T-helper 22 cell (primary cell): Measurements from ENCODE around the gene SLC38A8.

Experiments
- DNase-seq: peaks from one replicate; pipeline ENCODE4 v3.0.0-alpha.2; 2020; ENCODE audit warnings: low read depth

Gene SLC38A8

DNA sequence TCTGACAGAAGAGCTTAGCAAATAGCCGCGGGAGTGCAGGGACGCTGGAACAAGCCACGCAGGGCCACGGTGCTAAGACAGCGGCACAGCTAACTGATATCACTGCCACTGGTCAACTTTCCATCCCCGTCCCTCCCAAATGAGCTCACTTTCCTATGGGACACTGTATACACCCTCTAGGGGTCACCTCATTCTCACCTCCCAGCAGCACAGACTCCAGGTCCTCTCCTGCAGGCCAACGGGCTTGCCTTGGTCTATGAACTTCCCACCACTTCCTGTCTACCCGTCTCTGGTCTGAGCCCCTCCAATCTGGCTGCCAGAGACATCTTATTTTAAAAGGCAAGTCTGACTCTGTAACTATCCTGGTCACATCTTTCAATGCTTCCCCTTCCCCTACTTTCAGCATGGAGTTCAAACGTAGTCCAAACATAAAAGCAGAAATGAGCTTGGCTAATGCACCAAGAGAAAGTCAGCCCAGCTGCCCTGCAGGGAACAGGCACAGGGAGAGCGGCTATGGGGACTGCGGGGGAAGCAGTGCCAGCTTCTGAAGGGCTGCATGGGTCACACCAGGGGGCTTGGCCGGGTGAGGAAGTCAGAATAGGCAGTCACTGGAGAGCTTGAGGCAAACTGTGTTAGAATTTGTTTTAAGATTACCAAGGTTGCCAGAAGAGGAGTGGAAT lies 26.3 kb upstream of the SLC38A8 start:
- no peak for DNase-seq

DNA sequence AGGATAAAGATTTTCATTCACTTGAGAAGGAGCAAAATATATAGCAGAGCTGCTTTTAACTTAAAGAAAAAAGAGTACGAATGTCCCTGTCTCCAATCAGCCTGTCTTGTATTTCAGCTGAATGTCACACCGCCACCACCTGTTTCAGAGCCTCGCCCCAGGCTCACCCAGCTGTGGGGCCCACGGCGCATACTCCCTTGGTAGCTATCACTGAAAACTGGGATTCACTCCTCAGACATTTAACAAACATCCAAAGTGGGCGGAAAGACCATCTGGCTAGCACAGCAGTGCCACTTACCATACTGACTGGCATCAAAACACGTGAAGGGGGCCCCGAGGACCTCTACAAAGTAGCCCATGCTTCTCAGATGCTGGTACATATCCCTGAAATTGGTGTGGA lies 25.4 kb upstream of the SLC38A8 start:
- no peak for DNase-seq

DNA sequence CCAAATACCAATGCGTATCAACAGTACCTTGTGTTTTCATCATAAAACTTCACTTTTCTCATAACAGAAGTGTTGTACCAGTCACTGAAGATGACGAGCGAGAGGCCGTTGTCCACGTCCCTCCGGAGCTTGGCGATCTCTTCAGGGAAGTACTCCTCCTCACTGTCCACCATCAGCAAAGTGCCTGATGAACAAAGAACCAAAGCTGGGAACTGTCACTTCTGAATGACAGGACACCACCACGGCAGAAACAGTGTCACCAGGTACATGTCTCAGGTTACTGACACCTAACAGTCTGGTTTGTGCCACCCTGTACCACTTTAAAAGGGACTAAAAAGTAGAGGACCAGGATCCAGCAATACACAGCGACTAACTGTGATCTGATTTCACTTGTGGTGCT lies 25.0 kb upstream of the SLC38A8 start:
- no peak for DNase-seq

DNA sequence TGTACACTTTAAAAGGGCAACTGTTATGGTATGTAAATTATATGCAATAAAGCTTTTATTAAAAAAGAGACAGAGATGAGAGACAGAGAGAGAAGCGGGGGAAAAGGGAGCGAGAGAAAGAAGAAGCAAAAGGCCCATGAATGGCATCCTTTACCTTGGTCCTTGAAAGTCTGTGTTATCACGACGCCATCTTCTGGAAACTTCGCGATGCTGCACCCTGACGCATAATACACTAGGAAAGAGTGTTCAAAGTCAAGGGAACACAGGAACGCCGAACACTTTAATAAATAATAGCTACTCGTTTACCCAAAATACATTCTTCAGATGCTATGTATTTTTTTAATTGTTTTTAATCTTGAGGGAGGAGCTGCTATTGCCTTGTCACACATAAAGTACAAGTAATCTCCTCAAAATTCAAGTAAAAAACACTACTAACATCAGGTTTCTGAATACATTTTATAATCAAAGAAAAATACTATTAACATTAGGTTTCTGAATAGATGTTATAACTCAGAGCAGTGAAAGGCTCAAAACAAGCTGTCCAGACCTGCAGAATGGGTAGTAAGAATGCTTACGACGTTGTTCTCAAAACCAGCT lies 23.0 kb upstream of the SLC38A8 start:
- DNase-seq, result no peak

DNA sequence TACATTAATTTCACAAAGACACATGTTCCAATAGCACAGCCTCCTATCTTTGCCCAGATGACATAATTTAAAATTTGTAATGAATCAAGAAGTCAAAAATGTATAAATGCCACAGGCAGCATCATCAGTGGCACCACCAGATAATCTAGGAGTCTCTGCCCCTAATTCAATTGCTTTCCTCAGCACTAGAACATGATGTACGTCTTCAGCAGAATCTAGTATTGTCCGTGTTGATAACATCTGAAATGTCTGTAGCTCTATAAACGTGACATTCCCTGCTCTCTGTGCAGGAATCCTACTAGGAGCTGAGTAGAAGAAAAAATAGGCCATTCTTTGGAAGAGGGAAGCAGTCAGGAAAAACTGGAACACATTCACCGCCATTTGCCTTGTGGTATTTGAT lies 21.4 kb upstream of the SLC38A8 start:
- DNase-seq, result no peak

DNA sequence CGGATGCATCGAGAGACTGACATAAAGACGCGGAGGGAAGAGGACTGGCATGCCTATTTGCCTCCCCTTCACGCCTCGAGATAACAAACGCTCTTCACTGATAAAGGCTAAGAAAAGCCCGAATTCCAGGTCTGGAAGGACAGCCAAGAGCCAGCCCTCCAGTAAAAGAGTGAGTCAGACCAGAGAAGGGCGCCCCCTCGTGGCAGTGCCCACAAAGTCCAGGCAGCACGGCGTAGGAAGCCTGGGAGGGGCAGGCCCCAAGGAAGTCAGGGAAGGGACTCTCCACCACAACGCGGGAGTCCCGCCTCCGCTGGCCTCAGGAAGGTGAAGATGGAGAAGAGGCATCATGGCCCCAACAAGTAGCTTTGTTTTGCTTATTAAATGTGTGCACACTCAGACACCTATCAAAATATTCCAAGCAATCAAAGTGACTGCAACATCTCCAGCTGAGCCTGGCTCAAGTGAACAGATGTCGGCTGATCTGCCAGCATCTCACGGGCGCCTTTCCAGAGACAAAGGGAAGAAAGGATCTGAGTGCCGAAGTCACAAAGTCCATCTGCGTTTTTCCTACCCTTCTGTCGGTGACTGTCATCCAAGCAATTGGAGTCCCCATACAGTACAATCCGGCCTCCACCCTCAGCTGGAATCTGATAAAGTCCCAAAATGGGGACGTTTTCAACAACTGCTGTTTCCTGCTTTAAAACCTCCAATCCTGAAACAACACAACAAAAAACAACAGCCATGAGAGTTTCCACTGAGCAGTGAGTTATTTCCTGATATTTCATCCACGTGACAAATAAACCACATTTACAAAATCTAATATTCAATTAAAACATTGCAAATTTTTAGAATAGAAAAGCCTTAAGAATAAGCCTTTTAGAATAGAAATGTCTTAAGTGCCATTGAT lies 20.4 kb upstream of the SLC38A8 start:
- DNase-seq, result peak; percentile 23

DNA sequence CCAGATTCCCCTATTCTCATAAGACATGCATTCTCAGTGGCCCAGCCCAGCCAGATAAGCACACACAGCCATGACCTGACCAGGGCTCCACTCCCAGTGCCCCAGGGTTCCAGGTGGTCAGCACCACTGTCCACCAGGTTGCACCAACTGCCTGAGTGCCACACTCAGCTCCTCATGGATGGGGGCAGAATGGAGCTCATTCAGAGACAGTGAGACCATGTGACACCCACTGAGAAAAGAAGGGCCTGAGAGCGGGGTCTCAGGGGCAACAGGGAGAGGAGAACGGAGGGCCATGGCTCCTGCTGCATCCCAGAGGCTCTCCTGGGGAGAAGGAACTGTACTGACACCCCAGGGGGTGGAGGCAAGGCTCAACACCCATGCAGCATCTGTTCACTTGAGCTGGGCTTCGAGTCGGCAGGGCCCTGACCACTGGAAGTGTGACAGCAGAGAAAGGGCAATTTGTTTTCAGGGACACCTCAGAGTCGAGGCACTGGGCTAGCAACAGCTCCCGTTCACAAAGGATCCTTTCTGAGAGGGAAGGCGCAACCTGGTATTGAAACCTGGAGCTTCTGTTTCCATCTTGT lies 18.7 kb upstream of the SLC38A8 start:
- DNase-seq, result no peak

DNA sequence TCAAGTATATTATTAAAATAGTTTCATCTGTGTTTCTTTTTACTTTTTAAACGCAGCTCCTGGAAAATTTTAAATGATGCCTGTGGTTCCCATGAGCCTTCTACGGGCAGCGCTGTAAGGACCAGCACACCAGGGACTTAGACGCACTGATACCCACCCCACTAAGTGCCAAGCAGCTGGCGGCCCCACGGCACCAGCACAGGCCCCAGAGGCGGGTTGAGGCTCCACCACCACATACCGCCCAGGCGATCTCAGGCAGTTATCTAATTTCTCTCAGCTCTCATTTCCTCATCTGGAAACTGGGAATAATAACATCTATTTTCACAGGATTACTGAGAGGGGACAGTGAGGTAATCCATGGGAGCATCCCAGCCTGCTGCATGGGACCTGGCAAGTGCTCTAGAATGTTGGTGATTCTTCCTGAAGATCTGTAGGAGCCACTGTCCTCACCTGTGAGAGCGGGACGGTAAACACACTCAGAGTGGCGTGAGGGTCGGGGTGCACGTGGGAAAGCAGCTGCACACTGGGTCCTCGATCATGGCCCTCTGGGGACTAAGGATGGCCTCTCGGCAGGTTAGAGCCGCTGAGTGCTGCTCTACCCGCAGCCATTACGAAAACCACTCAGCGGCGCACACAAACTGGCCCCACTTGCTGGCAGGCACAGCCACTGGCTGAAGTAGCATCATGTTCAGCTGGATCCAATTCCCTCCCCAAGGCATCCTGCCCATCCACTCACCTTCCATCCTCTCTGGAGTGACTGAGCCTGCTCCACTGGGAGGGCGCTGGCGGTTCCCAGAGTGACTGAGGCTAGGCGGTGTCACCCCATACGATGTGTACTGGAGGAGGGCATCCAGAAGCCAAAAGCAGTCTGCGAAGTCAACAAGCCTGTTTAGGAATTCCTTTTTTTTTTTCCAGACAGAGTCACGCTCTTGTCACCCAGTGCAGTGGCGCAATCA lies 17.6 kb upstream of the SLC38A8 start:
- no peak for DNase-seq

DNA sequence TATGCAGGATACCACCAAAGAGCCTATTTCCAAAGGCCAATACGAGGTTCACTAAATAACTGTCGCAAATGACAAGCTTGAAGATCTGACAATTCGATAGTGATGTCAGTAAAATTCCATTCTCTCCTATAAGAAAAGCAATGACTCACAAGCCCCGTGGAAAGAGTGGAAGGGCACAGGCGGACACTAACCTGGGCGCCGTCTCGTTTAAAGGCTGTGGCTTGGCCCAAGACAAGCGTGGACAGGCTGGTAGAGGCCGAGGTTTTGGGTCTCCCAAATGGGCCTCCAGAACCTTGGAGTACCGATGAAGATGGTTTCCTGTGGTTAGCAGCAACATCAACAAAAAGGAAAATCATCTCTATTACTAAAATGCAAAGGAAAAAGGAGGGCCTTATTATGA lies 16.5 kb upstream of the SLC38A8 start:
- no peak for DNase-seq

DNA sequence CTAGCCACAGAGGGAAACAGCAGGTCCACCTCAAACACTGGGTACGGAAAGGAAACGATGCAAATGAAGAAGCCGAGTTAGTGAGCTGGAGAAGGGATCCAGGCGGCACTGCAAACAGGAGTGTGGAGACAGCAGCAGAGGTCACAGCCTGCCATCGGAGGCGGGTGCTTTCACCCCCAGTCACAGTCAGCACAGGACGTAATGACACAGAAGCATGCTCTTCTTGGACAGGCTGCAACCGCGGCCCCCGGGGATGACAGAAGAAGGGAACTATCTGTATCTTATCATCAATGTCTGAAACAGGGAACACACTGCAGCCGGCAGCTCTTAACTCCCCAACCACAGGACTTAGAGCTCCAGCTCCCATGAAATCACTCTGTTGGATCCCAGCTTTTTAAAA lies 16.1 kb upstream of the SLC38A8 start:
- no peak for DNase-seq

DNA sequence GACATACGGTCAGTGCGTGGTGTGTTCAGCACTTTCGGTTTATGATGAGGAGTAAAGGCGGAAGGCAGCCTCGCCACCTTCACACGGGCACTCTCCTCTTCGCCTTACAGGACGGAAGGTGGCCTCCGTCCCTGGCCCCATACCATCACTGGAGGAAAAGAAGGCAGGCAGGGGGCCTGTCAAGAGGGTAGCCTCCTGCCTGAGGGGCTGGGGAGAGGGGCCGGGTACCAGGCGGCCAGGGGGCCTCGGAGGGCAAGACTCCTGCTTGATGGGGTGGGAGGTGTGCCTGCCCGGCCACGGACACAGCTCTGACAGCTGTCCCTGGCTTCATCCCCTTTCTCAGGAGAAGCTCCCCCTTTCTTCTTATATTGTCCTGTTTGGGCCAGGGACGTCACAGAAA lies 15.6 kb upstream of the SLC38A8 start:
- DNase-seq, result no peak

DNA sequence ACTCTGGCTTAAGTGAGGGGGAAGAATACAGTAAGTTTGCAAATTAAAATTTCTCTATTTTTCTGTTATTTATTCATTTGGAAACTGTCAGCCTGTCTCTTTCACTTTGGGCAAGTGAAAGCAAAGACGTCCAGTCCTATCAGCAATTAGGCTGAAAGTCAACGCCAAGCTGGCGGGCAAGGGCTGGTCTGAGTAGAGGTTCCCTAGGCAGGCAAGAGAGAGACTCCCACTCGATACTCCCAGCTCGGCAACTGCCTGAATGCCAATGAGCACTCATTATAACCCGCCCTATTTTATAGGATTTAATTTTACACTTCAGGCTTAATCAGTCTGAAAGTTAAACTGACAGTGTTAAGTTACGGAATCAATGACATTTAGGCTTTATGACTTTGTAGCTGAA lies 14.3 kb upstream of the SLC38A8 start:
- DNase-seq, result no peak

DNA sequence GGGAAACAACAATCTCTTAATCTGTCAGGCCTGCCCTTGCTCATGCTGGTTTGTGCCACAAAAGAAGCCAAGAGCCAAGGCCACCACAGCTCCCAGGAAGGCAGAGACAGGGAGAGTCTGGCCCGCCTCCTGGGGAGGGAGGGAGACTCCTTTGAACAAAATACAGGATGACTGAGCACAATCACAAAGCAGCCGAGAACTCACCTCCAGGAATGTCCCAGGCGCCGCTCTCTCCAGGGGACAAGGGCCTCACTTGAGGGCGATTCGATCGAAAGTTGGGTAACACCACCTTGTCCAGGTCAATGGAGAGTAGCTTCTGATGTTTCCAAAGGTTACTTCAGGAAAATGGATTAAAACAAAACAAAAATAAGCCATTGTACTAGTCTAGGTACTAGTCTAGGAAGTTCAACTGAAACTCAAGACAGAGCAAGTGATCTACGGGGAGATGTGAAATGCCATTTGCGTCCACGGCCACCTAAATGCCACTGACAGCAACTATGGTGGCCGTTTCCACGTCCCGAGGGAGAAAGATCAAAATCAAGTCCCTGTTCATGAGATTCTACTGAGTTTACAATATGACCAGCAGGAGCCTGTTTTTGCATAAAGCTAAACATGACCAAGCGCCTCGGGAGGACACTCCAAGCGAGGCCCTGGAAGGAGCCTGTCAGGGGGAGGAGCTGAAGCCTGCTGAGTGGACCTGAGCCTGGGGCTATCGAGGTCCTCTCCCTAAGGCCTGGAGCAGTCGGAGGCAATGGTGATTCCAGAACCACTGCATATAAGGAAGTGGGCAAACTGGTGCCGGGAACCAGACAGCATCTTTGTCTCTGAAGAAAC lies 13.4 kb upstream of the SLC38A8 start:
- DNase-seq, result no peak

DNA sequence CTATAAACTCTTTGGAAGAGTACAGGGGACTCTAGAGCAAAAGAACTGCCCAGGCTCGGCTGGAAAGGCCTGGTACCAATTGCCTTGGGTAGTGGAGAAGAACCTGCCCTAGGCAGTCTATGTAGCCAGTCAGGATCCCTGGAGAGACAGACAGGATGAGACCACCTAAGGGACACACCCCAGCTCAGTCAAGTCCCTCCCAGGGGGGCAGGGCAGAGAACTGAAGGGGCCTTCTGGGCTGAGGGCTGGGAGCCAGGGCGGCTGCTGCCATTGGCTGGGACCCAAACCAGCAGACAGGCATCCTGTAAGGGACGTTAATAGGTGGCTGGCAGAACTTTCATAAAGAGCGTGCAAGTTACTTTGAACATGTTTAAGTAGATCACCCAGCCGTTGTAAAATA lies 12.8 kb upstream of the SLC38A8 start:
- DNase-seq, result no peak

DNA sequence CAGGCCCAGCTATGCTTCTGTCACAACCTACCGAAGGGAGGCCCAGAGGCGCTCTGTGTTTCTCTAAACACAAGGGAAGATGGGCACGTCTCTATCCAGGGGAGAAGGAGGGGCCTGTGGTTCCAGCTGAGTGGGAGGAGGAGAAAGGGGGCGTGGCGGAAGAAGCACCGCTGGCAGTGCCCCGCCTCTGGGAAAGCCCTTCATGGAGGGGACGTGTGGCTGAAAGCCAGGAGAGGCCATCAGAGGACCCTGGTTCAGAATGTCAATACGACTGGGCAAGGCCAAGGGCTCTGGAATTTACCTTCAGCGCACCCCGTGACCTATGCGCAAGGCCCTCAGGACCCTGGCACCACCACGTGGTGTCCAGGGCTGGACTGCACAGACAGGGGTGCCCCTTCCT lies 12.3 kb upstream of the SLC38A8 start:
- no peak for DNase-seq

DNA sequence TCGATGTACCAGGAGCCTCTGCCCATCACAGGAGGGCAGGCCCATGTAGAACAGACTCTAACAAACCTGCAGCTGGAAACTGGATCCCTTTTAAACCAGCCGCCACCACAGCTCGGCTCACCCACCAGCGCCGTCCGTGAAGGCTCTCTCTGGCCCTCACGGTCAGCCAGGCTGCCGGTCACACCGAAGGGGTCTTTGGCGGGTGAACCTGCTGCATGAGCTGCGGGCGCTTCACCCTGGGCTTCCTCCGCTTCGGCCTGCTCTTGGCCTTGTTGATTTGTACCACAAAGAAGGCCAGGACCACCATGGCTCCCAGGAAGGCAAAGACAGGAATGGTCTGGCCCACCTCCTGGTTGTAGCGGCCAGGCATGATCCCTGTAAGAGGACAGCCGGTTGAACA lies 11.7 kb upstream of the SLC38A8 start:
- no peak for DNase-seq

DNA sequence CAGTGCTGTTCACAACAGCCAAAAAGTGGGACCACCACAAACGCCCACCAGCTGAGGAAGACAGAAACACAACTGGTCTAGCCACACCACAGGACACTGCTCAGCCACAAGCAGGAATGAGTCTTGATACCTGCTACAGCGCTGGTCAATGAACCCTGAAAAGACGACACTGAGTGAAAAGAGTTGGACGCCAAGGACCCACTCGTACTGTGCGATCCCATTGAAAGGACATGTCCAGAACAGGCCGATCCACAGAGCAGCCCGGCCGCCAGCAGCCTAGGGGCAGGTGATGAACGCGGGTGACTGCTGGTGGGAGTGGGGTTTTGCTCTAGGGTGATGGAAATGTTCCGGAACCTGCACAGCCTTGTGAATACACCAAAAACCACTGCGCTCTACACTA lies 10.6 kb upstream of the SLC38A8 start:
- no peak for DNase-seq

DNA sequence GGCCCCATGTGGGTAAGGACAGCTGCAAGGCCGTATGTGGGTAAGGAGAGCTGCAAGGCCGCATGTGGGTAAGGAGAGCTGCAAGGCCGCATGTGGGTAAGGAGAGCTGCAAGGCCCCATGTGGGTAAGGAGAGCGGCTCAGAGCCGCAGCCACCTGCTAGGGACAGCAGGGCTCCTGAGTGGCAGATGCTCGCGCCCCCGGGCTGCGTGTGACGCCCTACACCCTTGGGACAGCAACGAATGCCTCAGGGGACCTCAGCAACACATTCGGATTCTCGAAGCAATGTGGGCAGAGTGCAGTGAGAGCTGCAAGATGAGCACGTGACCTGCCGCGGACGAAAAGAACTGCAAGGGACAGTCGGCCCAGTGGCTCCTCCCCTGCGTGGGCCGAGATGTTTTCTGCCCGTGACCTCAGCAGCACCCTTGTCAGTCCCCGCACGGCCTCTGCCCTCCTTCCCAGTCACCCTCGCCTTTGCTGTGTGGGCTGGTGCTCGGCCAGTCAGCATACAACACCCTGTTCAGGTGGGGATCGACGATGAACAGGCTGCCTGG lies 9.6 kb upstream of the SLC38A8 start:
- DNase-seq, result no peak

DNA sequence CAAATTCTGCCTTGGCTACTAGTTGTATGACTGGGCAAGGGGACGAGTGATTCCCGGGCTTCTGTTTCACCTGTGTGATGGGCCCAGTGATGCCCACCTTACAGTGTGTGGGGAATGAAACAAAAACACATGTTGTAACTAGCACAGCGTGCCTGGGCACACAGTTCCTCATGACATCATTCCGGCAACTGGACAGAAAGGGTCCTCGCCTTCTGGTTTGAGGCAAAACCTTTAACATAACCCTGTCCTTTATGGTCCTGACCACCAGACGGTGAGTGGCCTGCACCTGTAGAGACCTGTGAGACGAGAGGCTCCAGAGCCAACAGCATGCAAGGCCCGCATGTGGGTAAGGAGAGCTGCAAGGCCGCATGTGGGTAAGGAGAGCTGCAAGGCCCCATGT lies 7.7 kb upstream of the SLC38A8 start:
- no peak for DNase-seq

DNA sequence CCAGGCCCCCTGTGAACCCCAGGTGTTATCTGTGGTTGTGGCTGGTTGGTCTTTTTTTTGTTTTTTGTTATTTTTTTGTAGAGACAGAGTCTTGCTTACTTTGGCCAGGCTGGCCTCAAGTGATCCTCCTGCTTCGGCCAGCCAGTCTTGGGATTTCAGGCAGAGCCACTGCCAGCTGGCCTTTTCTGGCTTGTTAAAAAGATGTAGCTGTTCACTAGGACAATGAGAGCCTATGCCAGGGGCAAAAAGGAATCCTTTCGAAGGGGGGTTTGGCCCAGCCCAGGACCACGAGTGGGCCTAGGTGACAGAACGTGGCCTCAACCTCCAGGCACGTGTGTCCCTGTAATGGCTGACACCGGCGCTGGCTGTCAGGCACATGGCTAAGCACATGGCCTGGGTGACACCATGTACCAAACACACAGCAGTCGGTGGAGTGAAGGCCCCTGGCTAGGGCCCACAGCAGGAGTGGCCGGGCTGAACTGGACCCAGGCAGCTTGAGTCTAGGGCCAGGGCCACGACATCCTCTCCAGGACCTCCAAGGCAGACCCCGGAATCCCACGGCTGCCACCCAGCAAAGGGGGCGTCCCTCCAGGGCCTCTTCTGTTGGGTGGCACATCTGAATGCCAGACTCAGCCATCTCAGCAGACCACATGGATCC lies 6.9 kb upstream of the SLC38A8 start:
- no peak for DNase-seq
